Stimulated activated CD8-positive, alpha-beta memory T cell treated with anti-CD3 and anti-CD28 coated beads, Interleukin-2, amount 100 ng/mL, for 1 hour (primary cell): Measurements from ENCODE around the gene LGALS8.
"Not testable (repeated sequence)": the region's sequence is repeated elsewhere in the genome, so short reads cannot be mapped to it uniquely, and the experiment has no call there.

Experiments
- DNase-seq, 2 donors: peaks; one replicate each; pipeline ENCODE4 v3.0.0-alpha.2; 2020; ENCODE audit warnings: low read depth in 2 of 2

The LGALS8 gene

GRCh38 chr1:236540813-236541465 lies 17.2 kb downstream of the LGALS8 start:
- no peak for DNase-seq

DNA sequence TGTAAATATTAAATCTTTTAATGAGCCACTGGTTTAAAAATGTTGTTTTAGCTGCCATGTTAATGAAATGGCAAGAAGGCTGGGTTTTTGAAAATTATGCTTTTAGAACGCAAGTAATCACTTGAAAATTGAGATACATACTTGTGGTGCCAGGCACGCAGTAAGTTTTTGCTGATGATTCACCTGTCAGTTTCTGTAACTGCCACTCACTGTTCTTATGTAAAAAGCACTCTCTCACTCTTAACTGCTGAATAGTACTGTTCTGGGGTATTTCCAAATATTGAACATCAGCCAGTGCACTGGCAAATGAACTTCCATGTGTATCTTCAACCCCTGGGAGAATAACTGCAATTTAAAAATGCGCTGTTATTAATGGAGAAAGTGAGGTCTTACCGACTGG lies 17.9 kb downstream of the LGALS8 start:
- DNase-seq = no peak

GRCh38 chr1:236543065-236543669 lies 19.4 kb downstream of the LGALS8 start:
- no peak for DNase-seq

GRCh38 chr1:236545621-236546169 lies 21.9 kb downstream of the LGALS8 start:
- no peak for DNase-seq

GRCh38 chr1:236548452-236548851 lies 24.7 kb downstream of the LGALS8 start:
- DNase-seq = no peak

DNA sequence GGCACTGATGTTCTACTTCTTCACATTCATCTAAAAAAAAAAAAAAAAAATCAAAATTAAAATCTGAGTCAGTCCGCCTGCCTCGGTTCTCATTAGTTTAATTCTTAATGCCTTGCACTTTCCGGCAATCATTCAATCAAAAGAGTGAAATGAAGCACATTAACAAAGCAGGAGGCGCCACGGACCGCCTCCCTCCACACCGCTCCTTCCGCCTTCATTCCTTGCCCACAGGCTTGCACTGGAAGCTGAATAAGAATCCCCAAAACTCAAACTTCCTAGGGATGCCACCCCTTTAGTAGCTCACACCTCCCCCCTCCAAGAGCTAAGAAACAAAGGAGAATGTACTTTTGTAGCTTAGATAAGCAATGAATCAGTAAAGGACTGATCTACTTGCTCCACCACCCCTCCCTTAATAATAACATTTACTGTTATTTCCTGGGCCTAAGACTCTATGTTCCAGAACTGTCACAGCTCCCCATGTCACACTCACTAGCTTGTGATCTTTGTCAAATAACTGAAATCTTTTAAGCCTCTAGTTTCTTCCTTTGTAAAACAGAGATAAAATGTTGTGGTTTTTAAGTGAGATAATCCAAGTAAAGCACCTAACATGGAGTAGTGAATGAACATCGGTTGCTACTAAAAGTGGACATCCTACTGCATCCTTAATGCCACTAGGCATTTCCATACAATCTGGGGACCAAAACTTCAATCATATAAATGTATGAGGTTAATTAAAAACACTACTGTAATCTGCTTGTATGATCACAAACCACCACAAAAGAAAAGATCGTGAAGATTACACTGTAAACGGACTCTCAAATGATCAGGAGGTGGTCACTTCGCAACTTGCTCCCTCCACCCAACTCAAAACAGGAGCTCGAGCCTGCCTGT lies 27.4 kb downstream of the LGALS8 start:
- no peak for DNase-seq

GRCh38 chr1:236552096-236552495 lies 28.3 kb downstream of the LGALS8 start:
- DNase-seq = no peak

DNA sequence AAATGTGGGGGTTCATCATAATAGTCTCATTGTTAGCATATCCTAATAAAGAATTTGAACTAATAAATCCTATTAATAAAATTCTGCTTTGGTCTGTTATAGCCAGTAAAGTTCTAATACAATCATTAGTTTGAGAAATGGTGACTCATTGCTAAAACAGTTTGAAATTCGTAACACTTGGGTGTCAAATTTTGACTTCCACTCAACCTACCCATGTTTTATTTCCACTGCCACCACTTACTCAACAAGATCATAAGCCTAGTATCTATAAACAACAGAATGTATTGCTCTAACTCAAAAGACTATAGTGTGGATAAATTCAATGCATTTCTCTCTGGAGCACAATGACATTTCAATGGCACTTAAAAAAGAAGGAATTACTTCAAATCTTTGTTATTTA lies 29.1 kb downstream of the LGALS8 start:
- no peak for DNase-seq

GRCh38 chr1:236553370-236553769 lies 29.6 kb downstream of the LGALS8 start:
- no peak for DNase-seq

DNA sequence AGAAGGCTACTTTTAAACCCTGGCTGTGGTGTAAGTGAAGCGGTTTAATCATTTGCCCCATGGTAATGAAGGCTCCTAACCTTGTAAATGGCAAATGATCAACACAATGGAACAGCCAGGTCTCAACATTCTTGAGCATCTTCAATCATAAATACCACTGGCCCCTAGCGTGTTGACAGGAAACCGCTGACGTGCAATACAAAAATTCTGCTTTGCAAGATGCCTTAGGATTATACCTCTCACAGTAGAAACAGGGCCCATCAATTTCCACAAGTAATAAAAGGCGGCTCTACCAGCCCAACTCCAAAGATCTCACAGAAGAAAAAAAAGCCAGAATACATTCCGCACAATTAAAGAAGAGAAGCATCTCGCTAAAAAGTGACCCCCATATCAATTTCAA lies 32.8 kb downstream of the LGALS8 start:
- DNase-seq = no peak

- no peak for DNase-seq
Observed at GRCh38 chr1:236558081-236558480, 34.3 kb downstream of the LGALS8 start.

DNA sequence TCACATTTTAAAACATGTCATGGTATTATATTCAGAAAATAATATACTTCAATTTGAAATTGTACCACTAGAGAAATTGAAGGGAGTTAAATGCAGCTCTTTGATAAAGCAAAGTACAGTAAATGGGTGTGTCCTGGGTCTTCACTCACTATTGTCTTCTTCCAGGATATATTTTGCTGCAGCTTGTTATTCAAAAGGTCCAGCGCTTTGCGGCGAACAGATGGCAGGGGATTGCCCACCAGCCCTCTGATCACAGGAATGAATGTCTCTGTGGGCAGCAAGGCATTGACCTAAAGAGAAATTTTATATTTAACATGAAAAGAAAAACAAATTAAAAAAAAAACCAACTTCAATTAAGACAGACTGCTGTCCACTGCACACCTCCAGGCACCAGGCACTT lies 35.1 kb downstream of the LGALS8 start:
- no peak for DNase-seq

GRCh38 chr1:236560213-236560771 lies 36.5 kb downstream of the LGALS8 start:
- DNase-seq = no peak

DNA sequence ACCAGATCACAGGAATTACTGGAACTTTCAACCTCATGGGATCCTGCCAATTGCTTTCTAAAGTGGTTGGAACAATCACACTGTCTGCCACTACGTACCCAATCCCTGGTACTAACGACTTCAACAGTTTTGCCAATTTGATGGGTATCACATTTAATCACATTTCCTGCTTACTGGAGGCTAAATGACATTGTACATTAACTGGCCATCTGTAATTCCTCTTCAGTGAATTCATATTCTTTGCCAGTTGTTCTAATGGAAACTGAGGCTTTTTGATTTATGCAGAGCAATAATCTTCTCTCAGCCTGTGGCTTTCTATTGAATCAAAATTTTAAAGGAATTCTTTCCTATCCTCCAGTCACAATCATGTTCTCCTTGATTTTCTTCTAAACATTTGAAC lies 38.2 kb downstream of the LGALS8 start:
- no peak for DNase-seq

GRCh38 chr1:236565530-236565929 lies 41.7 kb downstream of the LGALS8 start:
- DNase-seq = no peak

DNA sequence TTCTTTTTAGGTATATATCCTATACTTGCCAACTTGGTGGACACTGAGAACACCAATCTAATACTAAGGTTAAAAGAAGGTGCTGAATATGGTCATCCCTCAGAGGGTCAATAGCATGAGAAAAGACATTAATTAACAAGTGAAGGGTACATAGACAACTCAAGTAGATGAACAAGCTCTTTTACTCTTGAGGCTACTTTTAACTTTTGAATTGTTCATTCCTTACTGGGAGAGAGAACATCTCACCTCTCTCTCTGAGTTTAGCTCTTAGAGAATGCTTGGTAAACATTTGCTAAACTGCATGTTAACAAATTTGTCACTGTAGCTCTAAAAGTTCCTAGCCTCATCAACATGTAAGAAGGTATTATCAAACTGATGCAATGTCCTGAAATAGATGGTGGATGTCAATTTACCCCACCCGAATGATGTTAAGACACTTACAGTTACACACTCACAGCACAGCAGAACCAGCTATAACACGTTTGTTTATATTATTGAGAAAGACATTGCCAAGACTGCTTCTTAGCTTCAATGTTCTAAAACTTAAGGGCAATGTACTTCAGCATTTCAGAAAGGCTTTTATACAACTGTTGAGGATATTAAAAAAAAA lies 44.6 kb downstream of the LGALS8 start:
- no peak for DNase-seq

- no peak for DNase-seq
Observed at GRCh38 chr1:236575523-236575922, 51.7 kb downstream of the LGALS8 start.

- DNase-seq = no peak
Observed at GRCh38 chr1:236576004-236576403, 52.2 kb downstream of the LGALS8 start.

DNA sequence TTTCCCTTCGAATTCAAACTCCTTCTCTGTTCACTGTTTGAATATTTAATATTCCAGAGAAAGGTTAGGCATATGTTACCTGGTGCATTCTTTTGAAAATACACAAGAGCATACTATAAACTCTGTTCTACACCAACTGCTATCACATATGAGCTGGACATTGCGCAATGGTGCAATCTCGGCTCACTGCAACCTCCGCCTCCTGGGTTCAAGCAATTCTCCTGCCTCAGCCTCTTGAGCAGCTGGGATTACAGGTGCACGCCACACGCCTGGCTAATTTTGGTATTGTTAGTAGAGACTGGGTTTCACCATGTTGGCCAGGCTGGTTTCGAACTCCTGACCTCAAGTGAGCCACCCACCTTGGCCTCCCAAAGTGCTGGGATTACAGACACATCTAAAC lies 53.3 kb downstream of the LGALS8 start:
- not testable (repeated sequence) for DNase-seq

DNA sequence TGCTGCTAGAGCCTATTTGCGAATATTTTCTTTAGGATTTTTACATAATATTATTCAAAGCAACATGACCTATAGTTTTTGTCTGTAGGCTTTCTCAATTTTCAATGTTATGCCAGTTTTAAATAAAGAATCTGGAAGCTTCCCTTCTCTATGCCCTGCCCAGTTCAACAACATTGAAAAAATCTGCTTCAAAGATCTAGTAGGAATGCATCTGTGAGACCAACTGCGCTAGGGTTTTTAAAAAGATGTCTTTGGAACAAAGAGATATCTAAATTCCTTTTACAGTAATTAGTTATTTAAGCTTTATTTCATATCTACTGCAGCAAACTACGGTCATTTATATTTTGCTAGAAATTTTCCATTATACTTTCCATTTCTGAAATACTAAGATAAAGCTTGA lies 54.9 kb downstream of the LGALS8 start:
- DNase-seq = no peak

GRCh38 chr1:236580404-236580803 lies 56.6 kb downstream of the LGALS8 start:
- not testable (repeated sequence) for DNase-seq

GRCh38 chr1:236581528-236581927 lies 57.7 kb downstream of the LGALS8 start:
- DNase-seq = no peak
